Measurements from ENCODE around the gene HUS1. TPM values are rescaled to one million over a fixed set of nuclear protein-coding genes. Genes with fewer than 3 reads are reported as not detected.

HUS1 gene
- polyA plus RNA-seq, 3 donors, result 37.7 to 45.9 (median 38.8) TPM

DNA sequence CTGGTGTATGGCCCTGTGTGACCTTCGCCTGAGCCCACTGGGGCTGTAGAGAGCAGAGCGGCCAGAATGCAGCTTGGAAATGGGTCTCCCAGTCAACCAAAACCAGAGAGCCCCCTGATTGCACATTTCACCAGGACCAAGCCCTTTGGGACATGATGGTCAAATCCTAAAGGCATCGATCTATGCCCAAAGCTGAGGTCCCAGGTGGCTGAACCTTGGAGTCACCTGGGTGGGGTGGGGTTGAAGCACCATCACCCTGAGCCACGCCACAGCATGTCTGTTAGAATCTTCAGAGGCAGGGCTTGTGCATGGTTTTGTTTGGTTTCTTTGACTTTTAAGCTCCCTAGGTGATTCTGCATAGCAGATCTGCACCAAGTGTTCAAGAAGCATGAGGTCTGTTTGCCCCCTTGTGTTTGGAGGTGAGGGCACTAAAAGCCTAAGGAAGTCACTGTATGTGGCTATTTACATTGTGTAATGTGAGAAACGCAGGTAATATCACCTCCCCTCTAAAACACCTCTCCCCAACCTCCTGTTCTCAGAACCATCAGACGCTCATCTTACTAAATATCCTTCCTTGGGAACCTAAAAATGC lies 40.7 kb downstream of the HUS1 start:
- Histone ChIP-seq H3K9ac (ENCODE audit: insufficient read depth, low read length, poor library complexity, severe bottlenecking) (no peak overlapping the region), H3K27ac (ENCODE audit: low read depth in 1 of 2, low read length in 2 of 2) (no peak overlapping the region), H3K4me3 (replicated peaks in 1 of 3; ENCODE audit: low read depth in 2 of 3, low read length in 3 of 3) (no peak overlapping the region), H3K4me1 (ENCODE audit: control insufficient read depth in 1 of 2, insufficient read depth in 2 of 2, low read length in 2 of 2) (peaks cover 16 to 19% of the 10 kb centered on the region in 2 donors), H3K4me2 (replicated peaks; ENCODE audit: extremely low read depth, low read length, poor library complexity, severe bottlenecking) (no peak overlapping the region), H2AFZ (ENCODE audit: insufficient read depth, low read depth, low read length, poor library complexity, severe bottlenecking) (no peak overlapping the region), H3K9me3 (replicated peaks in 1 of 2; ENCODE audit: control insufficient read depth in 1 of 2, insufficient read depth in 1 of 2, low read length in 2 of 2) (no peaks in the 10 kb centered on the region), H3K27me3 (ENCODE audit: control insufficient read depth in 2 of 2, insufficient read depth in 2 of 2, low read length in 2 of 2) (no peaks in the 10 kb centered on the region), H3K36me3 (replicated peaks in 1 of 2; ENCODE audit: control insufficient read depth in 1 of 2, insufficient read depth in 2 of 2, low read length in 2 of 2) (no peaks in the 10 kb centered on the region), H3K79me2 (ENCODE audit: insufficient read depth, low read length) (no peaks in the 10 kb centered on the region), H4K20me1 (ENCODE audit: insufficient read depth, low read length) (no peaks in the 10 kb centered on the region)
- Mint-ChIP-seq H3K27me3 (ENCODE audit: low read depth in 3 of 3) (peaks cover 0 to 4% (median under 1%) of the 10 kb centered on the region in 3 donors), H3K9me3 (no peaks in the 10 kb centered on the region), H3K36me3 (no peaks in the 10 kb centered on the region), H3K4me3 (no peak overlapping the region), H3K27ac (no peak overlapping the region), H3K4me1 (peaks cover 18% of the 10 kb centered on the region)
- WGBS (ENCODE audit: insufficient coverage), result 92% methylated on average over 4 of the region's 6 CpGs
- intact Hi-C loops (cut with micrococcal nuclease), result no loop called here
- DNase-seq, result no peak
- TF ChIP-seq, protein P1, sequence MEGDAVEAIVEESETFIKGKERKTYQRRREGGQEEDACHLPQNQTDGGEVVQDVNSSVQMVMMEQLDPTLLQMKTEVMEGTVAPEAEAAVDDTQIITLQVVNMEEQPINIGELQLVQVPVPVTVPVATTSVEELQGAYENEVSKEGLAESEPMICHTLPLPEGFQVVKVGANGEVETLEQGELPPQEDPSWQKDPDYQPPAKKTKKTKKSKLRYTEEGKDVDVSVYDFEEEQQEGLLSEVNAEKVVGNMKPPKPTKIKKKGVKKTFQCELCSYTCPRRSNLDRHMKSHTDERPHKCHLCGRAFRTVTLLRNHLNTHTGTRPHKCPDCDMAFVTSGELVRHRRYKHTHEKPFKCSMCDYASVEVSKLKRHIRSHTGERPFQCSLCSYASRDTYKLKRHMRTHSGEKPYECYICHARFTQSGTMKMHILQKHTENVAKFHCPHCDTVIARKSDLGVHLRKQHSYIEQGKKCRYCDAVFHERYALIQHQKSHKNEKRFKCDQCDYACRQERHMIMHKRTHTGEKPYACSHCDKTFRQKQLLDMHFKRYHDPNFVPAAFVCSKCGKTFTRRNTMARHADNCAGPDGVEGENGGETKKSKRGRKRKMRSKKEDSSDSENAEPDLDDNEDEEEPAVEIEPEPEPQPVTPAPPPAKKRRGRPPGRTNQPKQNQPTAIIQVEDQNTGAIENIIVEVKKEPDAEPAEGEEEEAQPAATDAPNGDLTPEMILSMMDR (IDR thresholded peaks at IDR 0.05), result no peak

DNA sequence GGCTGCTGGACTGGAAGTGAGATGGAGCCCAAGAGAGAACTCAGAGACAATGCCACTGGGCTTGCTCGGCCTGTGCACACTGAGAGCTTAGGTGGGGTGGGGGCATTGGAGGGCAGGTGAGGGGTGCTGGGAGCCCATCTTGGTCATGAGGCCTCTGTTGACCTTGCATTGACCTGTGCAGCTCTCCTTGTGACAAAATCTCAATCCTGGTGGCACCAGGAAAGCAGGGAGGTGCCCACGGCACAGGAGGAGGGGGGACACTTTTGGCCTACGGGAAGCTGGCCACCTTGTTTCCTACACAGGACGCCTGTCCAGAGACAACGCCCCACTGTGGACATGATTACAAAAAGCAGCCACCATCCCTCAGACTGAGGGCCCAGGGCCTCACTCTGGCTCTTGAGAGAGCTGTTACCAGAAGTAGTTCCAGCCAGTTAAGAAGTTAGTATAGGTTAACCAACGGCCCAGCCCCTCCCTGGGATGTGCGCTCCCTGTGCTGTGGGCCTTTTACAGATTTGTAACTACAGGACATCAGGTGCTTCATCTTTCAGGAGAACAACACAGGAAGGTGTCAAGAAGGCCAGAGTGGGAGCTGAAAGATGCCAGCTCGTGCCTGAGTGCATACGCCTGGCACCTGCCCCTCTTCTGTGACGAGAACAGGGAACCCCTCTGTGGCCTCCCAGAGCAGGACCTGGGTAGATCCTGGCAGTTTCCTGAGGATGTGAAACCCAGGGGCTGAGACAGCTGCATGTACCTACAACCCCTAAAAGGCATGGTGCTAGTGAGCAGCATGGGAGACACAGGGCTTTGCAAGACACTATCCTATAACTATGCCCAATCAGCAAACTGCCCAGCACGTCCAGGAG lies 41.5 kb downstream of the HUS1 start:
- TF ChIP-seq, protein P1 (IDR thresholded peaks at IDR 0.05), result no peak
- Histone ChIP-seq H3K9me3 (replicated peaks in 1 of 2; ENCODE audit: control insufficient read depth in 1 of 2, insufficient read depth in 1 of 2, low read length in 2 of 2) (no peaks in the 10 kb centered on the region), H2AFZ (ENCODE audit: insufficient read depth, low read depth, low read length, poor library complexity, severe bottlenecking) (no peak overlapping the region), H3K27ac (ENCODE audit: low read depth in 1 of 2, low read length in 2 of 2) (no peak overlapping the region), H3K36me3 (replicated peaks in 1 of 2; ENCODE audit: control insufficient read depth in 1 of 2, insufficient read depth in 2 of 2, low read length in 2 of 2) (no peaks in the 10 kb centered on the region), H3K79me2 (ENCODE audit: insufficient read depth, low read length) (no peaks in the 10 kb centered on the region), H3K4me2 (replicated peaks; ENCODE audit: extremely low read depth, low read length, poor library complexity, severe bottlenecking) (no peak overlapping the region), H3K4me1 (ENCODE audit: control insufficient read depth in 1 of 2, insufficient read depth in 2 of 2, low read length in 2 of 2) (peaks cover 16 to 19% of the 10 kb centered on the region in 2 donors), H4K20me1 (ENCODE audit: insufficient read depth, low read length) (no peaks in the 10 kb centered on the region), H3K27me3 (ENCODE audit: control insufficient read depth in 2 of 2, insufficient read depth in 2 of 2, low read length in 2 of 2) (no peaks in the 10 kb centered on the region), H3K9ac (ENCODE audit: insufficient read depth, low read length, poor library complexity, severe bottlenecking) (no peak overlapping the region), H3K4me3 (replicated peaks in 1 of 3; ENCODE audit: low read depth in 2 of 3, low read length in 3 of 3) (no peak overlapping the region)
- H3K4me1 Mint-ChIP-seq, result peaks cover 20% of the 10 kb centered on the region
- DNase-seq, result no peak
- peaks cover 0 to 4% (median 1%) of the 10 kb centered on the region in 3 donors for H3K27me3 Mint-ChIP-seq (ENCODE audit: low read depth in 3 of 3)
- no peaks in the 10 kb centered on the region for H3K9me3 Mint-ChIP-seq
- WGBS (ENCODE audit: insufficient coverage), result 74% methylated on average over 7 of the region's 11 CpGs
- intact Hi-C loops (cut with micrococcal nuclease), result no loop called here
- no peaks in the 10 kb centered on the region for H3K36me3 Mint-ChIP-seq
- H3K4me3 Mint-ChIP-seq, result no peak overlapping the region
- peak overlapping the region in 2 of 7 donors; percentile 63 to 81 for H3K27ac Mint-ChIP-seq

Measured in CD14-positive monocyte (primary cell).